GM15510 (cell line): Measurements from ENCODE around the gene KATNB1.

Experiments used
- POLR2A ChIP-seq: IDR thresholded peaks from 3 replicates; pipeline ENCODE4 v1.6.1; 2011; ENCODE audit warnings: borderline replicate concordance; ENCODE audit not compliant: insufficient read length; ENCODE audit errors: extremely low read depth

KATNB1 gene

DNA sequence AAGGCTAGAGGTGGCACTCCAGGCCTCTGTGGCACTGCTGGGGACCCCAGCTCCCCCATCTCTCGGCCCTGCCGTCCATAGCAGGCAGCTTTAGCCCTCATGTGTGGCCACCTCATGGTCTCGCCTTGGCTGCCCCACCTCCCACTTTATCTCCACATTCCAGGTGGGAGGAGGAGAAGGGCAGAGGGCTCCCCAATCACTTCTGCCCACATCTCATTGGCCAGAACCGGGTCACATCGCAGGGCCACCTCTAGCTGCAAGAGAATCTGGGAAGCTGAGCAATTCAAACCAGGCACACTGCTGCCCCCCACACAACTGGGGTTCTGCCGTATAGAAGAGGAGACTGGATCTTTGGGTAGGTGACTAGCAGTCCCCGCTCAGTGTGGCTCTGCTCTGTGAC is 39.3 kb upstream of the KATNB1 start:
- no peak for TF ChIP-seq POLR2A

DNA sequence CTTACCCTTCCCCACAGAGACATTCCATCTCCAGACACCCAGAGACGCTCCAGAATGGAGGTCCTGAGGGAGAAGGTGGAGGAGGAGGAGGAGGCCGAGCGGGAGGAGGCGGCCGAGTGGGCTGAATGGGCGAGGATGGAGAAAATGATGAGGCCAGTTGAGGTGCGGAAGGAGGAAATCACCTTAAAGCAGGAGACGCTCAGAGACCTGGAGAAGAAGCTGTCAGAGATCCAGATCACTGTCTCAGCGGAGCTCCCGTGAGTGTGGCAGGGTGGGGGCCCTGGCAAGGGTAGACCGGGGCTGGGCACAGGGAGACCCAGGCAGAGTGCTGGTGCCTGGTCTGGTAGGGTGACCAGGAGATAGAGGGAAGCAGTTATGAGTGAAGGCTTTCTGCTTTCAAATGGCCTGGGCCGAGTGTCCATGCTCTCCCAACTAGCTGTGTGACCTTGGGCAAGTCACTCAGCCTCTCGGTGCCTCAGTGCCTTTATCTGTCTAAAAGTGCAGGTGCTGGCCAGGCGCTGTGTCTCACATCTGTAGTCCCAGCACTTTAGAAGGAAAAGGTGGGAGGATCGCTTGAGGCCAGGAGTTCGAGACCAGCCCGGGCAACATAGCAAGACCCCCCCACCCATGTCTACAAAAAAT is 37.6 kb upstream of the KATNB1 start:
- no peak for TF ChIP-seq POLR2A

DNA sequence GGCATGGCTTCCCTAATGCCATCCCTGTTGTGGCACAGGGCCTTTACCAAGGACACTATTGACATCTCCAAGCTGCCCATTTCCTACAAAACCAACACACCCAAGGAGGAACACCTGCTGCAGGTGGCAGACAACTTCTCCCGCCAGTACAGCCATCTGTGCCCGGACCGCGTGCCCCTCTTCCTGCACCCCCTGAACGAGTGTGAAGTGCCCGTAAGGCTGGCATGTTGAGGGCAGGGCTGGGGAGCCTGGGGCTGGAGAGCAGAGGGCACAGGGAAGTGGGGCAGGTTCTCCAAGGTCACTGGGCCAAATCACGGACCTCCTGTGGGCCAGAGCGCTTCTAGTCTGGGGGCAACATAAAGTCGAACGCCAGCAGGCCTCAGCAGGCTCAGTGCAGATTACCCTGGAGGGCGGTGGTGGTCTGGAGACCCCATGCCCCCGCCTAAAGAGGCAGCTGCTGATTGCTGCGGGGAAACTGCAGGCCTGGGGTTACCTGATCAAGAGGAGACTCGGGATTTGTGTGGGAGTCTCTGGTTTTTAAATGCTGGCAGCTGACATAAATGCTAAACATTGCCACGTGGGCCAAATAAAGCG is 36.7 kb upstream of the KATNB1 start:
- TF ChIP-seq POLR2A, result no peak

DNA sequence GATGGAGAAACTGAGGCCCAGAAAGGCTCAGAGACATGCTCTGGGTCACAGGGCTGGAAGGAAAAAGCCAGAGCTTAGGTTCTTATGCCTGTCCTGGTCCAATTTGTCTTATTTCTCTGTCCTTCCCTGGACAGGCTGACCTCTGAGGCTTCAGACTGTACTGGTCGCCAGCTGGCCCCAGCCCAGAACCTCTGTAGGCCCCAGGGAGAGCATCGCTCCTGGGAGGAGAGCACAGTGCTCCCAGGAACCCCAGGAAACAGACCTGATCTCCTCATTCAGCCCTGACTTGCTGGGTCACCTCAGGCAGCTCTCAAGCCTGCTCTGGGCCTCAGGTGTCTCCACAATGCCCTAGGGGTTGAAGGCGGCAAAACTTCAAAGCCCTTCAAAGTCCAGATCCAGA is 36.1 kb upstream of the KATNB1 start:
- no peak for TF ChIP-seq POLR2A

DNA sequence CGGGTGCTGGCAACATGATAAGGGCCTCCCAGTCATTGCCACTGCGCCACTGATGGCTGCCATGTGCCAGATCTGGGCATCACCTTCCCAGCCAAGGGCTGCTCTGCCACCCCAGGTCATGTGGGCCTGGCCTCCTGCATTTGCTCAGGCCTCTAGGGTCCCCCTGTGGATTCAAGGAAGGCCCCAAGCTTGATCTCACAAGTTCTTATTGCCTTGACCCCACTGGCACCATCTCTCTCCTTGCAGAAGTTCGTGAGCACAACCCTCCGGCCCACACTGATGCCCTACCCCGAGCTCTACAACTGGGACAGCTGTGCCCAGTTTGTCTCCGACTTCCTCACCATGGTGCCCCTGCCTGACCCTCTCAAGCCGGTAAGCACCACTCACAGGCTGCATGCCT is 35.7 kb upstream of the KATNB1 start:
- TF ChIP-seq POLR2A, result no peak

DNA sequence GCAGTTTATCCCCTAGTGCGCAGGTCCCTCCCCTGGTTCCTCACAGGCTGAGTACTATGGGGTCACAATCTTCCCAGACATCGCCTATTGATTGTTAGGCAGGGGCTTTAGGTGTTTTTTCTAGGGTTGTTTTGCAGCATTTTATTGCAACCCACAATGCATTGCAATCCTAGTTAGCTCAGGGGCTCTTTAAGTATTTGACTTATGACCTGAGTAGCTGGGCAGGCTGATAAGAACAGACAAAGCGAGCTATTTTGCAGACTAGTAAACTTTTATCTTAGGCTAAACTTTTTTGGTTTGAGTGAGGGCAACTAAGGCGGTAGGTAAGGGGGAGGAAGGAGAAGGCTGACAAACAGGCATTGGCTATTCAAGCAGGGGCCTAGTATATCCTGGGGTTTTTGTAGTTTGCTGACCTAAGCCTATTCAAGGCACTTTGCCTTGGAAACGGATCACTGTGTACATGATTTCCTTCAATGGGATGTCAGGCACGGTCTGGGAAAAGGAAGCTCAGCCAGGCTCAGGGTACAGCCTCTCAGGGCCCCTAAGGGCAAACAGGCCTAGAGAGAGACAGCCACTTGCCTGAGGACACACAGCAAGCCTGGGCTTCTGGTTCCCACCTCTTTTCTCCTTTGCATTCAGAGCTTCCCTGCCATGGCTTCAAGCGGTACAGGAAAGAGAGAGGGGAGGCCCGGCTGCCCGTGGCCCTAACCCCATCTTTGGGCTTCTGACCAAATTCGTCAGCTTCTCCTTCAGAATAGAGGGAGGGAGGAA is 34.6 kb upstream of the KATNB1 start:
- TF ChIP-seq POLR2A, result no peak

DNA sequence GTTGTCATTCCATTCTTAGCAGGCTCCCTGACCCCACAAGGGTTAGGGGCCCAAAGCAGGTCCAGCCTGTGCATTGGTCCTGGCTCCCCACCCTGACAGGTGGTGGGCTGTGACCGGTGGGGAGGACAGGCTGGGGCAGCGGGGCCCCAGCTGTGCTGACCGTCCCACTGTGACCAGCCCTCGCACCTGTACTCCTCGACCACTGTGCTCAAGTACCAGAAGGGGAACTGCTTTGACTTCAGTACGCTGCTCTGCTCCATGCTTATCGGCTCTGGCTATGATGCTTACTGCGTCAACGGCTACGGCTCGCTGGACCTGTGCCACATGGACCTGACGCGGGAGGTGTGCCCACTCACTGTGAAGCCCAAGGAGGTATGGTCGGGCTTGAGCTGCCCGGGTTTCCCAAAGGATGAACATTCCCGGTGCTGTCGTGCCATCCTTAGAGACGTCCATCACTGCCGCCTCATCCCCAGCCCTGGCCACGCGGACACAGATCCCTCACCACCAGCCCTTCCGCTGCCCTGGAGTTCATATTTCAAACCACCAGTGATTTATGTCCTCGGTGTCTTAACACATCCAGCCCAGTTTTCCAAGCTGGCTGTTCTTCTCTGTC is 33.7 kb upstream of the KATNB1 start:
- TF ChIP-seq POLR2A, result no peak

DNA sequence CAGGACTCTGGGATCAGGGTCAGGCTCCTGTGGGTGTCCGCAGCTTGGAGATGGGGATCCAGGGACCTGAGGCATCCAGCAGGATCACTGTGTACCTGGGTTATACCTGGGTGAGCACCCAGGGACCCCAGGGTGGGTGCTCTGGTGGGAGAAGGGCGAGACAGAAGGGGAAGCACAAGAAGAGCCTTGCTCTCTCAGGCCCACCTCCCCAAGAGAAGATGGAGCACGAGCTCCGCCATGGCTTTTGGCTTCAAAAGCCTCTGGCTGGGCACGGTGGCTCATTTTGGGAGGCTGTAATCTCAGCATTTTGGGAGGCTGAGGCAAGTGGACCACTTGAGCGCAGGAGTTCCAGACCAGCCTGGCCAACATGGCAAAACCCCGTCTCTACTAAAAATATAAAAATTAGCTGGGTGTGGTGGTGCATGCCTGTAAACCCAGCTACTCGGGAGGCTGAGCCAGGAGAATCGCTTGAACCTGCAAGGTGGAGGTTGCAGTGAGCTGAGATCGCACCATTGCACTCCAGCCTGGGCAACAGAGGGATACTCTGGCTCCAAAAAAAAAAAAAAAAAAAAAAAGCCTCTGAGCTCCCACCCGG is 32.1 kb upstream of the KATNB1 start:
- TF ChIP-seq POLR2A, result no peak

DNA sequence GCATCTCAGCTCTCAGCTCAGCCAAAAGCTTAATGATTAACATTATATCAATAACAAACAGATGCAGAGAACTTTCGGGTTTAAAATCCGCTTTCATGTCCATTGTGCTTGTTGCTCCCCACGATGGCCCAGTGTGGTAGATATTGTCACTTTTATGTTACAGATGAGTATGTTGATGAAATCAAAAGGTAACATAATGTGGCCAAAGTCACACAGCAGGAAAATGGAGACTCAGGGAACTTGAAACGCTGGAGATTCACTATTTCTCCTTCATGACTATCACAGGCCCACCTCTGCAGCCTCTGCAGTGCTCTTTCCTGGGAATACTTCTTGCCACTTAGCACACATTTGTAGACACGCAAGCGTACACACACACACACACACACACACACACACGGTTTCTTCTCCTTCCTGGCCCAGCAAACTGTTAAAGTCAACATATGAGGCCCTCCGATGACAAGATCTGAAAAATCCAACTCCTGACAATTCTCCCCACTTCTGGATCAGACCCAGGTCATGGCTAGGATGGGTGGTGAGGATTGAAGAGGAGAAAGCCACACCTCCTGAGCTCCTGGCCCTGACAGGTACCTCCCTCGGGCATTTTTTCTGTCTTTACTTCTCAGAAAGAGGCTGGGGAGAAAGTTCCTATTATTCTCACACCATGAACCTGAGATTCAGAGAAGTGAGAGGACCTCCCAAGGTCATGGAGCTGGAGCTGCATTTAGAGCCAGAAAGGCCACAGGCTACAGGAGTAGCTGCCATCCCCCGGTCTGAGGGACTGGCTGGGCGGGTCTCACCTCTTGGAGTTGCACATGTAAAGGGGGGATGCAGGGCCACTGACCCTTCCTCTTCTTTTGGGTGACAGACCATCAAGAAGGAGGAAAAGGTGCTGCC is 31.3 kb upstream of the KATNB1 start:
- no peak for TF ChIP-seq POLR2A

DNA sequence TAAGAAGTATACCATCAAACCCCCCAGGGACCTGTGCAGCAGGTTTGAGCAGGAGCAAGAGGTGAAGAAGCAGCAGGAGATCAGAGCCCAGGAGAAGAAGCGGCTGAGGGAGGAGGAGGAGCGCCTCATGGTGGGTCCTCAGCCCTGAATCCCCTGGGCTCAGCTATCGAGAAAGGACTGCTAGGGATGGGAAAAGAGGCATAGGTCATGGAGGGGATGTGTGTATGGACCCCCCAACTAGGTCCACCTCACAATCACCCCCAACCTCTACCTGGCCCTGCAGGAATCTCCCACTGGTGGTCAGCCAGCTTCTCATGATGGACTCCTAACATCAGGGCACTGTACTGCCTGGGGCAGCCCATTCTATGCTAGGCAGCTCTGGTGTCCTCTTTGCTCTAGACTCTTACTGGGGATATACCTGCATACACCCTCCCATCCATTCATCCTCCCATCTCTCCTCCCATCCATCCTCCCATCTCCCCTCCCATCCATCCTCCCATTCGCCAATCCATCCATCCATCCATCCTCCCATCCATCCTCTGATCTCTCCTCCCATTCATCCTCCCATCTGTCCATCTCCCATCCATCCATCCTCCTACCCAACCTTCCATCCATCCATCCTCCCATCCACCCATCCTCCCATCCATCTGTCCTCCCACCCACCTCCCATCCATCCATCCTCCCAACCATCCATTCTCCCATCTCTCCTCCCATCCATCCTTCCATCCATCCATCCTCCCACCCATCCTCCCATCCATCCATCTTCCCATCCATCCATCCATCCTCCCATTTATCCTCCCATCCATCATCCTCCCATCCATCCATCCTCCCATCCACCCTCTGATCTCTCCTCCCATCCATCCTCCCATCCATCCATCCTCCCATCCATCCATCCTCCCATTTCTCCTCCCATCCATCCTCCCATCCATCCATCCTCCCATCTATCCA is 30.4 kb upstream of the KATNB1 start:
- TF ChIP-seq POLR2A, result no peak

DNA sequence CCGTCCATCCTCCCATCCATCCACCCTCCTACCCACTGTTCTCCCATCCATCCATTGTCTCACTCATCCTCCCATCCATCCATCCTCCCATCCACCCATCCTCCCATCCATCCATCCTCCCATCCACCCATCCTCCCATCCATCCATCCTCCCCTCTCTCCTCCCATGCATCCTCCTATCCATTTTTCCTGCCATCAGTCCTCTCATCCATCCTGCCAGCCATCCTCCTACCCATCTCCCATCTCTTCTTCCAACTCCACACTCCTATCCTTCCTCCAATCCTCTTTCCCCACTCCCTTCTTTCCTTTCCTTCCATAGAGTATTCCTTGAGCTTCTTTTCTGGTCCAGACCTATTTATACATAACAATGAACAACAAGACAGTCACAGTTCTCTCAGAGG is 28.9 kb upstream of the KATNB1 start:
- TF ChIP-seq POLR2A, result no peak

DNA sequence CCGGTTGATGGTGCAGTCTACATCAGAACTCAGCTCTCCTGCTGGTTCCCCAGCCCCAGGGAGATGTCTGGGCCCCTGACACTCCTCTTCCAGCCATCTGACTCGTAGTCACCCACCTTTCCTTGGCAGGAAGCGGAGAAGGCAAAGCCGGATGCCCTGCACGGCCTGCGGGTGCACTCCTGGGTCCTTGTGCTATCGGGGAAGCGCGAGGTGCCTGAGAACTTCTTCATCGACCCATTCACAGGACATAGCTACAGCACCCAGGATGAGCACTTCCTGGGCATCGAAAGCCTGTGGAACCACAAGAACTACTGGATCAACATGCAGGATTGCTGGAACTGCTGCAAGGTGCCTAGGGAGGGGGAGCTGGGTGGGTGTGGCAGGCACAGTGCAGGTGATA is 28.2 kb upstream of the KATNB1 start:
- TF ChIP-seq POLR2A, result no peak

DNA sequence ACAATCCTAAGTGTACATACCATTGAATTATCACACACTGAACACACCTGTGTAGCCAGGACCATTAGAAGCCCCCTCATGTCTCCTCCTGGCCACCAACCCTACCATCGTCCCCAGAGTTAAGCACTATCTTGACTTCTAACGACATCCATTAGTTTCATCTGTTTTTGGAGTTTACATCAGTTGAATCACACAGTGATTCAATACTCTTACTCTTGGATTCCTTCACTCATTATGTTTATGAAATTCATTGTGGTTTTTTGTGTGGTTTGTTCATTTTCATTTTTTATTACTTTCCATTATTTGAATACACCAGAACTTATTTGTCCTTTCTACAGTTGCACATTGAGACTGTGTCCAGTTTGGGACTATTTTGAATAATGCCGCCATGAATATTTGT is 27.4 kb upstream of the KATNB1 start:
- no peak for TF ChIP-seq POLR2A
